GM21515 (cell line): Measurements from ENCODE around the gene KIAA0825.
"Not testable (repeated sequence)": the region's sequence is repeated elsewhere in the genome, so short reads cannot be mapped to it uniquely, and the experiment has no call there.

Source experiments
- ATAC-seq: cut with Tn5 transposase; IDR thresholded peaks from one replicate; pipeline ENCODE4 v1.9.1; 2021; ENCODE audit not compliant: unreplicated experiment

Gene KIAA0825

DNA sequence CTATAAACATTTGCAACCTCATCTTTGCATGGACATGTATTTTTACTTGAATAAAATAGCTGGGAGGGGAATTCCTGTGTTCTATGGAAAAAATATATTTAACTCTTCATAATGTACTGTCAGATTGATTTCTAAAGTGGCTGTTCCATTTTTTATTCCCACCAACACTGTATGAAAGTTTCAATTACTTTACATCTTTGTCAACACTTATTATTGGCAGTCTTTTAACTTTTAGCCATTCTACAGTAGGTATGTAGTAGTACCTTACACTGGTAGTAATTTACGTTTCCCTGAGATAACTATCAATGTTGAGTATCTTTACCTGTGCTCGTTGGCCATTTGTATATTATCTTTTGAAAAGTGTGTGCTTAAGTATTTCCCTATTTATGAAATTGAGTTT is 429.7 kb downstream of the KIAA0825 start:
- ATAC-seq: no peak

DNA sequence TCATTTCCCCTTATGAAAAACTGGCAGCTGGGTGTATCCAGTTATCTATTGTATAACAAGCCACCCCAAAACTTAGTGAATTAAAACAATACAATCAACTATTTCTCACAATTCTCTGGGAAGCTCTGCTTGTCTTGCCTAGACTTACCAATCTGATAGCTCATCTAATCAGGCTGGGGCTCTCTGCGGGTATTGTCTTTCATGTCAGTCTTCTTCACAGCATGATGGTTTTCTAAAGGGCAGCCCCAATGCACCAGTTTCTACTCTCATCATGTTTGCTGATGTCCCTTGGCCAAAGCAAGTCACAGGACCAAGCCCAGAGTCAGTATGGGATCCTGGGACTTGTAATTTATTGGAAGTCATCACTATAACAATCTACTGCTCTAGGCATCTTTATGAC is 433.5 kb downstream of the KIAA0825 start:
- no peak for ATAC-seq

- no peak for ATAC-seq
Measured at GRCh38 chr5:94181895-94182294, 436.5 kb downstream of the KIAA0825 start.

DNA sequence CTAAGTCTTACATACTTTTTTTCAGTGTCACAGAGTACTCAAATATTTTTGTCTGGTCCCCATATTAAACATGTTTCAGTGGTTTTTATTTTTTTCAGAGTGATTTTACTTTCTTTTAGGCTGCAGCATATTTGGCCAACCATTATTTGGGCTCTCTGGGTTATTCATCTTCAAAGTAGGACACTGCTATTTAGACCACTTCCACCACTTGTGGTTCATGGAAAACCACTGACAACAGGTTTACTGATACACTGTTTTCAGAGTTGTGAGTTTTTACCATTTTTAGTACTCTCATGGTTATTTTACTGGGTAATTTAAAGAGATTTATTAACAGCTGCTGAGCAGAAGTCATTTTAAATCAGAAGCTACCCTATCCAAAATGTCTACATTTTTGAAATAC is 437.6 kb downstream of the KIAA0825 start:
- ATAC-seq: no peak

DNA sequence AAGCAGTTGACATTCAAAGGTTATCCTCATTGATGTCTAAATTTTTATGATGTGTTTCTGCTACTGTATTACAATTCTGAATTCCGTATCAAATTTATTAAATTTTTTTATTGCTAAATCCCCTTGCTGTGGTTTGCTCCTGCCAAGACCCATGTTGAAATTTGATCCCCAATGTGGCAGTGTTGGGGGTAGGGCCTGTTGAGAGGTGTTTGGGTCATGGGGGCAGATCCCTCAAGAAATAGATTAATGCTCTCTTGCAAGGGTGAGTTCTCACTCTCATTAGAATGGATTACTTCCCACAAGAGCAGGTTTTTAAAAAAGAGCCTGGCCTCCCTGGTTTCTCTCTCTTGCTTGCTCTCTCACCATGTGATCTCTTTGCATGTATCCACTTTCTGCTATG is 442.5 kb downstream of the KIAA0825 start:
- ATAC-seq: no peak

GRCh38 chr5:94174748-94175411 is 443.5 kb downstream of the KIAA0825 start:
- ATAC-seq: no peak

- no peak for ATAC-seq
Measured at GRCh38 chr5:94173100-94173499, 445.3 kb downstream of the KIAA0825 start.

- ATAC-seq: not testable (repeated sequence)
Measured at GRCh38 chr5:94171070-94171469, 447.3 kb downstream of the KIAA0825 start.

DNA sequence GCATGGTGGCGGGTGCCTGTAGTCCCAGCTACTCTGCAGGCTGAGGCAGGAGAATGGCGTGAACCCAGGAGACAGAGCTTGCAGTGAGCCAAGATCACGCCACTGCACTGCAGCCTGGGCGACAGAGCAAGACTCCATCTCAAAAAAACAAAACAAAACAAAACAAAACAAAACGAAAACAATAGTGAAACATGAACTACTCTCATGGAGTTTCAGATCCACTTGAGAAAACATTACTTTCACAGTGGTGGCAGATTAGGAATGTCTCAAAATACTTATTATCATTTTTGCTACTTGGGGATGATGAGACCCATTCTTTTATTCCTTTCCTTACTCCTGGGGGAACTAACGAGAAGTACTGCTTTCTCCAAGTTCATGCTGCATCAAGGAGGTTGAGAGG is 448.2 kb downstream of the KIAA0825 start:
- ATAC-seq: peak; percentile 76

- no peak for ATAC-seq
Measured at GRCh38 chr5:94168151-94168550, 450.3 kb downstream of the KIAA0825 start.

DNA sequence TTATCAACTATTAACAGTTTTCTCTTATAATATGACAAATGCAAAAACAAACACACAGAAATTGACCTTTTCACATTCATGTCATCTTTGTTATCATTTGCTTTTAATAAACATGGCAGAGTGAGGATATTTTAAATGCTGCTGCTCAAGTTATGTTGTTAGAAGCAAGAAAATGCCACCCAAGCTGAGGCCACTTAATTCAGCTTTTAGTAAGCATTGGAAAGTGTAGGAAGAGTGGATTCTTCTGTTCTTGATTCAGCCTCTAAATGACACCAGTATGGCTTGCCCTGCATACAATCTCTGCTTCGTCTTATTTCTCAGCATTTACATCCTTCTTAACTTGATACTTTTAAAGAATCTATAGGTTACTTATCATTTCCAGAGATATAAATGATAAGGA is 456.6 kb downstream of the KIAA0825 start:
- ATAC-seq: no peak

DNA sequence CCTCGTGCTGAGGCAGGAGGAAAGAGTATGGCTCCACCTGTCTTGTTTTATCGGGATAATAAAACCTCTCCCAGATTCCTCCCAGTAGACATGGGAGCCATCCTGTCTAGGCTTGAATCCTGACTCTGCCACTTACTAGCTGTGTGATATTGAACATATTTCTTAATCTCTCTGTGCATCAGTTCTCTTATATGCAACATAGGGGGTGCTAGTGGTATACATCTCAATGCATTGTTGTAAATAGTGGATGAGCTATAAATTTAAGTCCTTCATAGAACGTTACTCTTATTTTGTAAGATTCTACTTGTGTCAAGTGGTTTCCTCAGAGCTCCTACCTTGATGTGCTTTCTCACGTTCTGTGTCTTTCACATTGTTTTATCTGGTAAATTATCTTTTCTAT is 459.3 kb downstream of the KIAA0825 start:
- ATAC-seq: no peak

DNA sequence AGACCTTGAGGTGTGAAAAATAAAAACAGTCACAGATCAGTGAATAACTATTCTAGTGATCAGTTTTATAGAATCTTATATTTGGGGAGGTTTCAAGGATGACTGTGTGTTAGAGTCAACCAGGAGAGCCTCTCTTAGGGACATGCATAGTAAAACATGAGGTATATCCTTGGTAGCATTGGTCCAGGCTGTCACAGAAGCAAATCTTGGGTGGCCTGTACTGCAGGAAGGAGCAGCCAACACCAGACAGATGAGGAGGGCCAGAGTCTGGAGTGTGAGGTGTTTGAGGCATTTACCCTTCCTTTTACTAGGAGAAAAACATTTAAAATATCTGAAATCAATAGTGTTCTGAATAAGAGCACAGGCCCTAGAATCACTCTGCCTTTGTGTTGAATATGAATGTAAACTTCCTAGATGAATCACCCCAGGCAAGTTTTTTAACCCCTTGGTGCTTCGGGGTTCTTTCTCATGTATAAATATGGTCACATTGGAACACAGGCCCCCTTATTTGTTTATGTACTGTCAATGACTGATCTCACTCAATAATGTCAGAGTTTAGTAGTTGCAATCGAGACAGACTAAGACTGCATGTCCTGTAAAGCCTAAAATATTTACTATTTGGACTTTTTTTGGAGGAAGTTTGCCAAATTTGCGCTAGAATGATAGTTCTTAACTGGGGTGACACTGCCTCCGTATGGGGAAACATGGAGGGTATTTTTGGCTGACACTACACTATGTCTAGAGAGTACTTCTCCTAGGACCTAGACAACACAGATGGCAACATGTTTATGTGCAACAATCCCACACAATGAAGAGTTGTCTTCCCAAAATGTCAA is 460.5 kb downstream of the KIAA0825 start:
- no peak for ATAC-seq

DNA sequence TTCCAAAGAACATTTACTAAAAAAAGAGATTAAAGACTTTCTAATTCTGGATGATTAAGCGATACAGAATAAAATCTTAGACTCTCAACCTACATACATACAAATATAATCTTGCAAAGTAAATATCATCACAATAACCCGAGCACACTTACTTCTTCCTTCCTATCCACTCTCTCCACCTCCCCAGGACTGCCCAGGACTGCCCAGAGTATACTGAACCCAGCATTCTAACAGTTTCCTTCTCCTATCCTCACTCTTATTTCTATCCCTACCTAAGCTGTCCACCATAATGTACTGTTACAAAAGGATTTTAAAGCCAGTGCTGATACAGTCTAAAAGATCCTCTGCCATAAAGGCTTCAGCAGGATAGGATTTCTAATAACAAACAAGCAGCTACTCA is 463.7 kb downstream of the KIAA0825 start:
- no peak for ATAC-seq

DNA sequence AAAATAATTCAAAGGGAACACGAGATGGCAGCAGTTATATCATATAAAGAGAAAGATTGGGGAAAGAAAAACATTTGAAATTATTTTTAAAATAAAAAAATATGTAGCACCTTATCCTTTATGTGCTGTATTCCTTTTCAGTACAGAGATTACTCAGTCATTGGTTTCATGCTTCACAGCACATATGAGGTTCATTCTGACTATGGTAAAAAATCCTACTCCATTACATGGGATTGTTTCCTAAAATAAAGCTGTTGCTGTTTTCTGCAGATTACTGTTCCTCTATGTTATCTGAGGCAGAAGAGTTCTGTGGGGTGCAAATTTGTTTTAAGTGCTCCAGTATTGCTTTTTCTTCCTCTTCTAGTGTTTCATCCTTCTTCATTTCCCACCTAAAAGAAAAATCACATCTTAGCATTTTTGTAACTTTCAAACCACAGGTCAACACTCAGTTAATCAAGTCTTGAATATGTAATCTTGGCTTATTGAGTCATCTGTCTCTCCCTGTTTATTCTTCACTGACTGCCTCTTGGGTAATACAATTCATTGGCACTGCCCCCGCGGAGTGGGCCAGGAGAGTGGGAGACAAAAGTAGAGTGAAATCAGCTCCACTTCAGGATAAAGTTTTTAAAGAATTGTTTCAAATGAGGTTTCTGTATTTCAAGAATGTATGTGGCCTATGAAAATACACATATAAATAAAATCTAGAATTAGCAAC is 464.5 kb downstream of the KIAA0825 start:
- ATAC-seq: no peak

- ATAC-seq: not testable (repeated sequence)
Measured at GRCh38 chr5:94143621-94144020, 474.8 kb downstream of the KIAA0825 start.

- no peak for ATAC-seq
Measured at GRCh38 chr5:94140300-94140699, 478.1 kb downstream of the KIAA0825 start.

DNA sequence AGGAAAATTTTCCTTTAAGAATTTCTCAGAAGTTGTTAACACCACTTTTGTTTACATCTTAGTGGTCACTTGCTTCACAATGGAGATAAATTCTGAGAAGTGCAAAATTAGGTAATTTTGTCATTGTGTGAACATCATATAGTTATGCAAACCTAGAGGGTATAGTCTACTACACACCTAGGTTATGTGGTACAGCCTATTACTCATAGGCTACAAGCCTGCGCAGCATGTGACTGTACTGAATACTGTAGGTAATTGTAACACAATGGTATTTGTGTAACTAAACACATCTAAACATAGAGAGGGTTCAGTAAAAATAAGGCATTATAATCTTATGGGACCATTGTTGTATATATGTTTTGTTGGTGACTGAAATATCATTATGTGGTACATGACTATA is 488.3 kb downstream of the KIAA0825 start:
- ATAC-seq: no peak

DNA sequence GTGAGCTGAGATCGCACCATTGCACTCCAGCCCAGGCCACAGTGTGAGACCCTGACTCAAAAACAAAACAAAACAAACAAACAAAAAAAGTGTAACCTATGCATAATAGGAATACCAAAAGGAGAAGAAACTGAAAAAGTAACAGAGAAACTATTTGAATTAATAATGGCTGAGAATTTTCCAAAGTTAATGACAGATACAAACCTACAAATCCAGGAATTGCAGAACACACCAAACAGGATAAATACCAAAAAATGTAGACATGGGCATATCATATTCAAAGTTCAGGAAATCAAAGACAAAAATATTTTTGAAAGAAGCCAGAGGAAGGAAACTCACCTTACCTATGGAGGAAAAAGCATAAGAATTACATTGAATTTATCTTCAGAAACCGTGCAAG is 493.3 kb downstream of the KIAA0825 start:
- no peak for ATAC-seq

DNA sequence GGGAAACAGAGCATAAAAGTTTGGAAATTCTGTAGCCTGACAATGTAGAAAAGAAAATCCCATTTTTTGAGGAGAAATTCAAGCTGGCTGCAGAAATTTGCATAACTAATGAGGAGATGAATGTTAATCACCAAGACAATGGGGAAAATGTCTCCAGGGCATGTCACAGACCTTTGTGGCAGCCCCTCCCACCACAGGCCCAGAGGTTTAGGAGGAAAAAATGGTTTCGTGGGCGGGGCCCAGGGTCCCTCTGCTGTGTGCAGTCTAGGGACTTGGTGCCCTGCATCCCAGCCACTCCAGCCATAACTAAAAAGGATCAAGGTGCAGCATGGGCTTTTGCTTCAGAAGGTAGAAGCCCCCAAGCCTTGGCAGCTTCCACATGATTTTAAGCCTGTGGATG is 502.1 kb downstream of the KIAA0825 start:
- not testable (repeated sequence) for ATAC-seq

GRCh38 chr5:94113087-94113486 is 505.3 kb downstream of the KIAA0825 start:
- ATAC-seq: no peak
